Right cardiac atrium (tissue), 5 donors: ENCODE results near the gene ETV3. TPM values are rescaled to one million over a fixed set of nuclear protein-coding genes. Genes with fewer than 3 reads are reported as not detected.

Source experiments
- ATAC-seq, 2 donors: fragments of 200-7000 bp; cut with Tn5 transposase; one replicate each; pipeline versions ENCODE4 v1.8.0 to v1.9.1; 2020; ENCODE audit warnings: moderate library complexity in 2 of 2, mild to moderate bottlenecking in 1 of 2
- DNase-seq, 3 donors: peaks; one replicate each; pipeline ENCODE4 v3.0.0-alpha.2; 2020
- H3K27ac ChIP-seq: one replicate; pipeline ENCODE4 v1.5.1; 2013; ENCODE audit warnings: mild to moderate bottlenecking, low read length, control low read depth, moderate library complexity
- H3K27me3 ChIP-seq: one replicate; pipeline ENCODE4 v1.6.1; 2013; ENCODE audit not compliant: control insufficient read depth, insufficient read depth
- H3K4me1 ChIP-seq: one replicate; pipeline ENCODE4 v1.6.1; 2013; ENCODE audit warnings: low read length; ENCODE audit not compliant: control insufficient read depth, insufficient read depth
- H3K4me3 ChIP-seq: one replicate; pipeline ENCODE4 v1.5.1; 2013; ENCODE audit warnings: low read length, control low read depth
- H3K9me3 ChIP-seq: one replicate; pipeline ENCODE4 v1.6.1; 2013; ENCODE audit warnings: low read length; ENCODE audit not compliant: control insufficient read depth
- WGBS: extraction: QIAGEN DNeasy Blood & Tissue Kit; methylation state at CpG from one replicate; pipeline ENCODE4 v1.1.7; 2013; 5-methylcytosine and 5-hydroxymethylcytosine counted together
- intact Hi-C, 4 donors: fragments of 100-400 bp; cut with DNase I; formaldehyde crosslinking; loops; one replicate each; pipeline versions ENCODE4 v1.11.0 to v1.14.0; 2022 to 2023
- polyA plus RNA-seq: library from polyadenylated mRNA; stranded (reverse); fragments of 200-250 nt; gene quantifications from one replicate; pipeline ENCODE4 v1.2.3, GENCODE V29; 2013
- total RNA-seq, 4 donors: library from RNA; stranded (reverse); fragmentation: NEBNext Ultra II Directional; extraction: Animal tissue kit (Norgen Biotek cat#: 25700); gene quantifications; one replicate each; pipeline ENCODE4 v1.2.1, GENCODE V29; 2021
- donor health status: healthy with polysubstance abuse.
- donor health status: DM: no; HTN: yes; CAD: no.
- donor health status: DM: no; HTN: no; CAD: no.
- donor health status: DM: no; HTN: yes; CAD: no; lungs with severe emphysema.
- donor health status: DM: yes; HTN: yes; CAD: no.

ETV3 gene
- total and polyA plus RNA-seq, 5 donors = 6.5 to 22.9 (median 18.6) TPM

- no peak overlapping the region for H3K27ac ChIP-seq
- H3K27me3 ChIP-seq = no peaks in the 10 kb centered on the region
- H3K9me3 ChIP-seq = no peaks in the 10 kb centered on the region
- DNase-seq = no peak
- ATAC-seq = no peak
- no peak overlapping the region for H3K4me3 ChIP-seq
- no peaks in the 10 kb centered on the region for H3K4me1 ChIP-seq
- intact Hi-C loops = loop anchor here in 3 of 4 donors (1.0 to 2.0 kb wide), 3 partner anchors 64 to 66 kb away; no protein-coding TSS in a partner anchor
- 62% methylated on average over 3 of the region's 3 CpGs for WGBS
Measured at GRCh38 chr1:157090771-157091170, 47.4 kb downstream of the ETV3 start.

GRCh38 chr1:157090196-157090647, 48.0 kb downstream of the ETV3 start:
- WGBS = 14% methylated on average over 10 of the region's 10 CpGs
- intact Hi-C loops = loop anchor here in 3 of 4 donors (1.0 to 2.0 kb wide), 3 partner anchors 65 to 67 kb away; no protein-coding TSS in a partner anchor

GRCh38 chr1:157089789-157090188, 48.4 kb downstream of the ETV3 start:
- WGBS = 81% methylated on average over 9 of the region's 9 CpGs
- intact Hi-C loops = loop anchor here (1.0 to 2.0 kb wide), 3 partner anchors 65 to 67 kb away; no protein-coding TSS in a partner anchor
- H3K27me3 ChIP-seq = no peaks in the 10 kb centered on the region
- H3K4me3 ChIP-seq = no peak overlapping the region
- no peak for DNase-seq
- no peaks in the 10 kb centered on the region for H3K9me3 ChIP-seq
- no peak overlapping the region for H3K27ac ChIP-seq
- ATAC-seq = peak; percentile 7 to 17
- H3K4me1 ChIP-seq = no peaks in the 10 kb centered on the region

More at GRCh38 chr1:157090196-157090647, 48.0 kb downstream of the ETV3 start:
- Histone ChIP-seq H3K27ac (no peak overlapping the region), H3K4me1 (no peaks in the 10 kb centered on the region), H3K9me3 (no peaks in the 10 kb centered on the region), H3K4me3 (no peak overlapping the region), H3K27me3 (no peaks in the 10 kb centered on the region)
- ATAC-seq = peak; percentile 81 to 90
- peak; percentile 87 to 95 (median 94) for DNase-seq

- Histone ChIP-seq H3K4me3 (no peak overlapping the region), H3K4me1 (no peaks in the 10 kb centered on the region), H3K27ac (no peak overlapping the region), H3K27me3 (no peaks in the 10 kb centered on the region), H3K9me3 (no peaks in the 10 kb centered on the region)
- intact Hi-C loops = loop anchor here in 1 of 4 donors (2.0 kb wide), 1 partner anchor 68 kb away; no protein-coding TSS in a partner anchor
- ATAC-seq (no peak), DNase-seq (no peak)
Measured at GRCh38 chr1:157088607-157089006, 49.6 kb downstream of the ETV3 start.

- WGBS = 87% methylated on average over 5 of the region's 5 CpGs
- intact Hi-C loops = no loop called here
- Histone ChIP-seq H3K27ac (no peak overlapping the region), H3K4me3 (no peak overlapping the region), H3K9me3 (no peaks in the 10 kb centered on the region), H3K27me3 (no peaks in the 10 kb centered on the region), H3K4me1 (no peaks in the 10 kb centered on the region)
- ATAC-seq (no peak), DNase-seq (no peak)
Measured at GRCh38 chr1:157087030-157087429, 51.2 kb downstream of the ETV3 start.

- H3K27ac ChIP-seq = no peak overlapping the region
- ATAC-seq (no peak), DNase-seq (no peak)
- H3K9me3 ChIP-seq = no peaks in the 10 kb centered on the region
- no peaks in the 10 kb centered on the region for H3K27me3 ChIP-seq
- intact Hi-C loops = no loop called here
- 81% methylated on average over 6 of the region's 6 CpGs for WGBS
- H3K4me3 ChIP-seq = no peak overlapping the region
- H3K4me1 ChIP-seq = no peaks in the 10 kb centered on the region
Measured at GRCh38 chr1:157086299-157086698, 51.9 kb downstream of the ETV3 start.

GRCh38 chr1:157085421-157085820, 52.8 kb downstream of the ETV3 start:
- H3K4me1 ChIP-seq = no peaks in the 10 kb centered on the region
- no peak overlapping the region for H3K27ac ChIP-seq
- ATAC-seq (no peak), DNase-seq (no peak)
- intact Hi-C loops = no loop called here
- H3K9me3 ChIP-seq = no peaks in the 10 kb centered on the region
- 84% methylated on average over 5 of the region's 5 CpGs for WGBS
- H3K27me3 ChIP-seq = no peaks in the 10 kb centered on the region
- no peak overlapping the region for H3K4me3 ChIP-seq

- H3K9me3 ChIP-seq = no peaks in the 10 kb centered on the region
- DNase-seq (no peak), ATAC-seq (no peak)
- no peak overlapping the region for H3K27ac ChIP-seq
- no peaks in the 10 kb centered on the region for H3K27me3 ChIP-seq
- H3K4me1 ChIP-seq = no peaks in the 10 kb centered on the region
- WGBS = 80% methylated on average over 5 of the region's 5 CpGs
- H3K4me3 ChIP-seq = no peak overlapping the region
- intact Hi-C loops = no loop called here
Measured at GRCh38 chr1:157084720-157085119, 53.5 kb downstream of the ETV3 start.

- WGBS = 58% methylated on average over 5 of the region's 5 CpGs
Measured at GRCh38 chr1:157081707-157082106, 56.5 kb downstream of the ETV3 start.

GRCh38 chr1:157080714-157081113, 57.5 kb downstream of the ETV3 start:
- no peaks in the 10 kb centered on the region for H3K4me1 ChIP-seq
- 78% methylated on average over 10 of the region's 10 CpGs for WGBS

More at GRCh38 chr1:157081707-157082106, 56.5 kb downstream of the ETV3 start:
- H3K4me3 ChIP-seq = no peak overlapping the region
- intact Hi-C loops = no loop called here
- ATAC-seq (no peak), DNase-seq (no peak)
- H3K27ac ChIP-seq = no peak overlapping the region
- H3K9me3 ChIP-seq = no peaks in the 10 kb centered on the region
- no peaks in the 10 kb centered on the region for H3K27me3 ChIP-seq
- H3K4me1 ChIP-seq = no peaks in the 10 kb centered on the region

GRCh38 chr1:157077394-157077793, 60.8 kb downstream of the ETV3 start:
- no peak for ATAC-seq
- Histone ChIP-seq H3K27me3 (no peaks in the 10 kb centered on the region), H3K9me3 (no peaks in the 10 kb centered on the region), H3K4me3 (no peak overlapping the region), H3K27ac (no peak overlapping the region), H3K4me1 (no peaks in the 10 kb centered on the region)
- no peak for DNase-seq
- intact Hi-C loops = loop anchor here in 1 of 4 donors (10.0 kb wide), 1 partner anchor 103 kb away; no protein-coding TSS in a partner anchor
- WGBS = 97% methylated on average over 1 of the region's 1 CpG

More at GRCh38 chr1:157080714-157081113, 57.5 kb downstream of the ETV3 start:
- DNase-seq (no peak), ATAC-seq (no peak)
- Histone ChIP-seq H3K27ac (no peak overlapping the region), H3K4me3 (no peak overlapping the region), H3K27me3 (no peaks in the 10 kb centered on the region), H3K9me3 (no peaks in the 10 kb centered on the region)
- intact Hi-C loops = no loop called here
